Measurements from ENCODE around the gene CNOT6L. TPM values are rescaled to one million over a fixed set of nuclear protein-coding genes. Genes with fewer than 3 reads are reported as not detected.

CNOT6L gene
- total RNA-seq, 1 donor from 2014 or later = 37.4 TPM

DNA sequence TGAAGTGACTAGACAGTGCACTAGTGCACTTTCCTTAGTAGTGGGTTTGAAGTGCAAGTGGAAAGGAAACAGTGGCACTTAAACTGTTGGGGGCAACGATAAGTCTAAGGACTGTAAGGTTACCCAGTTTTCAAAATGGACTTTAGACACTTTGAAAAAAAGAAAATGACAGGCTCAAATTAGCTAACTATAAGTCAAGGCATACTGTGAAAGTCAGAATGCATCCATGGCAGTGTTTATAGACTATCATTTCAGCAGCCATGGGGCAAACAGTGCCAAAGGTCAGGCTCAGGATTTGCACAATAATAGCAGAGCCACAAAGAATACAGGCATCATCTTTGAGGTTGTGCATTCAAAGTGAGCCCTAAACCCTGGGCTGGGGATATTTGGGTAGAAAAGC is 109.1 kb downstream of the CNOT6L start:
- no peak for DNase-seq

DNA sequence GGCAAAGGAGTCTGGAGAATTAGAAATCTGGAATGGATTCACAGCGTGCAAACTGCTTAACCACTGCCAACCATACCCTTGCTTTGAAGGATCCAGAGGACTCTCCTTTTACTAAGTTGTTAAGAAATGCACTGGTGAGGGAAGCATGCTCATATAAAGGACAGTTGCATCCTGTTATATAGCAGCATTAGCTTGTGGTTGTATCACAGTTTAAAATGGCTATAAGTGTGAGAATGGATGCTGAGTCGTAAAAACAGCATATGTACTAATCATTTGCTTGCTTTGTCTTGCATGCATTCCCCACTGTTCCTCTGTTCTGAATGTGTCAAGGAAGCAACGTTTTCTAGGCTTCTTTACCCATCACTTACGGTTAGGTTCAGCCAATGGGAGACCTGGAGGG is 112.5 kb downstream of the CNOT6L start:
- DNase-seq = no peak

DNA sequence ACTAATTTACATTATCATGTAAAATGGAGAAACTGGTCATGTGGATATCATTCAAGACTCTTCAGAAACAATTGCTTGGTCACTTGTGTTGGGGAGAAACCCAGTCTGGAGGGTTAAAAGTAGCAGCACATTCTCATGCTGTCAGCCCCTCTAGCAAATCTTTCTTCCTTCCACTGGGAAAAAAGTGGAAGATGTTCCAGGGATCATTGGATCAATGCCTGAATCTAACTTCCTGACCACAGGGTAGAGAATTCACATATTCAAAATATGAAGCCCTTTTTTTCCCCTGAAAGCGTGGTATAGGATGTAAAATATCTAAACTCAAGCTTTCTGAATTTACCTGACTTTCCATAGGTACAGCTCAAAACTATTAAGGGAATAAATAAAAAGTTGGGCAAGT is 115.5 kb downstream of the CNOT6L start:
- no peak for DNase-seq

DNA sequence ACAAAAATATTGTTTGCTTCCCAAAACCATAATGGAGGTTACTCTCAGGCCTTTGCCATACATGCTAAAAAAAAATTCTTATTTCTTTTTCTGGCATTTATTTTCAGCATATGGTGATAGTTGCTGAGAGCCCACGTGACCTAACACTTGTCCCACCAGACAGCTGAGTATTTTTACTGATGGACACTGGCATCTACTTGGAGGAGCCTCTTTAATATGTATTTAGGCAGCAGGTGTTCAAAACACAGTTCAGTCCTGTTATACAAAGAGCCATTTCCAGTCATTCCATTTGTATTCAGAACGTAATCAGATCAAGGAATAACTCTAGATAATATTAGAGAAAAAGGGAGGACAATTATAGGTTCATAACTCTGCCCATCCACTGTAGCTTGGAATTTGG is 118.0 kb downstream of the CNOT6L start:
- no peak for DNase-seq

DNA sequence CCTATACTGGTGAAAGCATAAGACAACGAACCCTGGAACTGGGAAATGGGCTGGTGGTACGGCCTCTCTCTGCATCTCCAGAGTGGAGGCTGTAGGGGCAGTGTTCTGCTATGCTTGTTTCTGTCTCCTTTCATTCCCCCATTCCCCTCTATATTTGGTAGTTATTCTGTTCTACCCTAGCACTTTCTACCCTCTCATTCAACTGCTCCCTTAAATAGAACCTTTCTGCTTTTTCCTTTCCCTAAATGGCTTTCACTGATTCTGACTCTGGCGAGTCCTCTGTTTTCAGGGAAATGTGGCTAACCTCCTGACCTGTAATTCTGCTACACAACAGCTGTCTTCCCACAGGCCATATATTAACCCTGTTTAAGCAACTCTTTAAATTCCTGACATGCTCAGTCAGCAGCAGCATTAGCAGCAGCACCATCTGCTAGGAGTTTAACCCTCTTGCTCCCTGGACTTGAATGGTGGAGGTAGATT is 119.4 kb downstream of the CNOT6L start:
- peak; percentile 74 for DNase-seq

DNA sequence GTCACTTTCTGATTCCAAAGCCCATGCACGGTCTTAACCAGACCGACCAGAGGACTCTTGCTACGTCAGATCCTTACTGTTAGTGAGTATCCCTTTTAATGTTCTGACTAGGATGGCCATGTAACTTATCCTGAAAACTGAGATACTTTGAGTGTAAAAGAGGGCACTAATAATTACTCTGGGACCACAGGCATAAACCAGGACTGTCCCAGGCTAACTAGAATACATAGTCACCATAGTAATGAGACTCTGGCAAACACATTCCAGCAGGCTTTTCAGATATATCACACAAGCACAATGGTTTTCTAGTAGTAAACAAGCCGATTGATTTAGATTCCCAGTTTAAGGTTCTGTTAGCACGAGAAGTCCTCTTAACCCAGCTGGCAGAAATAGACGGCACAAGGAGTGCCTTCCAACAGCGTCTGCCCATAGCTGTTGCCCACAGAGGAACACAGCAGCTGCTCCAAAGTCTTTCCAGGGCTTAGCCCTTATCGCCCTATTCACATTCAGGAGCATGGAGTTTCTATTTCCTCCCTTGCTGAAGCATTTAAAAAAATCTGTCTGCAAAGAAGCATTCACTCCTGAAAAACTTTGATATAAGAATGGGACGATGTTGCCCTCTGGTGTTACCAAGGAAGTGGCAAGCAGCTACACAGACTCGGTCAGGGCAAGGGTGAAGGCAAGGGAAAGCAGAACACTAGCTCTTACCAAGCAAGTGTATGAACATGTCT is 121.1 kb downstream of the CNOT6L start:
- DNase-seq = peak; percentile 66

DNA sequence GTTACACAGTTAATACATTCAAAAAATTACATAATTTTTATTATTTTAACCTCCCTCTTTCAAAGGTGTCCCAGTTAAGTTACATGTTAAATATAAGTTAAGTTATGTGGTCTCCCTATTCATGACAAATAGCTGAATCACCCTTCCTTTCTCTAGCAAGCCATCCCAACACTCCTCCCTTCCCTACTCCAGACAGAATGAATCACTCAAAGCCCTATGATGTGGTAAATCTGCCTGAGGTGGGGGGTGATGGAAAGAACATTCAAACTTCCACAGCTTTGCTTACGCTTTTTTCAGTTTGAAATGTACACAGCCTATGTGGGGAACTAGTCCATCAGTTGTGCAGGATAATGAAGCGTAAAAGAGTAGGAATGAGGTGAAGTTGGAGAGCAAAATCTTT is 123.4 kb downstream of the CNOT6L start:
- peak; percentile 64 for DNase-seq

DNA sequence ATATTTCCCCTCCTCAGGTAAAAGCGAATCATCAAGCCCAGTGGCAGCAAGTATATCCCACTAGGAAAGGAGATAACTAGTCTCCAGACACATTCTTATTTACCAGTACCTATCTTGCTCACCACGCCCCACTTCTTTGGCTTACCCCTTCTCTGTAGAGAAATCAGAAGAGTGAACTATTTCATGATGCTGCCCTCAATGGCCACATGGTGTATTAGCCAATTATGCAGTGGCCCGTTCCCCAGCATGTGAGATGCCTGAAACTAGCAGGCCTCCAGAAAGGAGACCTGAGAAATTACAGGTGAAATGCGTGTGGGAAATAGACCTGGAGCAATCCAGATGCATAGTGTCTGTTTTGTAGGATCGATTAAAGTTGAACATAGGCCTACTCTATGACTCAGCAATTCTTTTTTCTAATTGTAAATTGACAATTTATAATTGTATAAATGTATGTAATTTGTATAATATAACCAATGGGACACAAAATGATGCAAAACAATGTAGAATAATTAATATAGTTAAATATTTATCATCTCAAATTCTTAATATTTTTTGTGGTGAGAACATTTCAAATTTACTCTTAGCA is 126.2 kb downstream of the CNOT6L start:
- no peak for DNase-seq

DNA sequence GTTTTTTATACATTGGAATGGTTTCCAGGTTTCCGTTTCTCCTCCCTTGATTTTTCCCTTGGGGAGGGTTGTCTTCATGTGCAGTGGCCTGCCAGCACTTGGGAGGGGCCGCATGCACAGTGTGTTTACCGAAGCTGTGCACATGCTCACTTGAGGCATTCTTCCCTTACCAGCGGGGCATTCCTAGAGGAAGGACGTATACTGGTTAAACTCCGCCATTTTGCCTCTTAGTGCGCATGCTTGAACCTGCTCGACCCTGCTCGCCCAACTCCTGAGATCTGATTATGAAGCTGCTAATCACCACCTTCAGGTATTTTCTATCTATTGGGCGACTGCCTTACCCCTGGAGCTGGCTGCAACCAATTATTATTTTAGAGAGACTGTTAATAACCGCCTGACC is 137.4 kb downstream of the CNOT6L start:
- DNase-seq = no peak

DNA sequence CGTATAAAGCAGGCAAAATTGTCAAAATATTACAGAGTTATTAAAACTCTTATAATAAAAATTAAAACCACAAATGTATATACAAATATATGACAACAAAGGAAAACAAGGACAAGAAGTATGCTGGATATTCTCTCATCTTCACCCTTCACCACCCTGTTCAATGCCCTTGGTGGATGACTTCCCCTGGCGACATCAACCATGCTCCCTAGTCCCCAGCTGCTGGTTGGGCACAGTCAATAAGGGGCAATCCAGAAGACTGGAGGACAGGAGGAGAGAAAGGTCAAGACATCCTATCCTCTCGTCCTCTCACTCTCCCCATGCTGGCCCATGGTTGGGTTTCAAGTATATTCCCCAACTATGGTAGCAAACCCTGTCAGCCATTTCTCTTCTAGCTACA is 142.3 kb downstream of the CNOT6L start:
- DNase-seq = no peak

DNA sequence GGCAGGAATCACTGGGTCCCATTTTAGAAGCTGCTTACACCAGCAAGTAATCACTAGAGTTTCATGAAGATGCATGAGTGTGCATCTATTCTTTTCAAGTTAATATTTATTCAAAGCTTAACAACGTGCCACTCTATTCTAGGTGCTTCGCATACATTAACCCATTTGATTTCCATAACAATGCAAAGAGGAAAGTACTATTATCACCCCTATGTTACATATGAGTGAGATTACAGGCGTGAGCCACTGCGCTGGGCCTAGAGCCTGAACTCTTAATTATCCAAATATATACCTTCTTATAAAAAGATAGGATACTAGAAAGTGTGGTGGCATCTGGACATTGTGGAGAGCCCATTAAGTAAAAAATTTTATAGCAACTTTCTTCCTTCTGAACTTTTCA is 148.1 kb downstream of the CNOT6L start:
- no peak for DNase-seq

DNA sequence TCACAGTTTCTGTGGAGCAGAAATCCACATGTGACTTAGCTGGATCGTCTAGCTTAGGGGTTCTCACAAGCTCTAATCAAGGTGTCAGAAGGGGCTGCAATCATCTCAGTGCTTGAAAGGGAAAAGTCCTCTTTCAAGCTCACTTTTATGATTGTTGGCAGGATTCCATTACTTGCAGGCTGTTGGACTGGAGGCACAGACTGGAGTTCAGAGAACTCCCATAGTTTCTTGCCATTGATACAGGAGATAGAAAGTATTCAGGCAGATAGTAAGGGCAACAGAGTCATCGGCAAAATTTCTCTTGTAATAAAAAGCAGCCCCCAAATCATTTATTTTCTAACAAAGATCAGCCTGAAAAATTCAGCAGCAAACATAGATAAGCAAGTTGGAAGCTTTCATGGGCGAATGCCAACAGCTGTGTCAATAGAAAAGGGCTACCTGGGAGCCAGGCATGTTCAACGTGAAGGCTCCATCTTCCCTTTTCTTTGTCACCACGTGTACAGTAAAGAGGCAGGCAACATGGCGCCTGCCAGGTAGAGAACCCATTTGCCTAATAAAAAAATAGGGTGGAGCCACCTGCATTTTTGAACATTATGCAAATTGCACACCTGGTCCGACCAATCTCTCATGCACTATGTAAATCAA is 149.1 kb downstream of the CNOT6L start:
- no peak for DNase-seq

DNA sequence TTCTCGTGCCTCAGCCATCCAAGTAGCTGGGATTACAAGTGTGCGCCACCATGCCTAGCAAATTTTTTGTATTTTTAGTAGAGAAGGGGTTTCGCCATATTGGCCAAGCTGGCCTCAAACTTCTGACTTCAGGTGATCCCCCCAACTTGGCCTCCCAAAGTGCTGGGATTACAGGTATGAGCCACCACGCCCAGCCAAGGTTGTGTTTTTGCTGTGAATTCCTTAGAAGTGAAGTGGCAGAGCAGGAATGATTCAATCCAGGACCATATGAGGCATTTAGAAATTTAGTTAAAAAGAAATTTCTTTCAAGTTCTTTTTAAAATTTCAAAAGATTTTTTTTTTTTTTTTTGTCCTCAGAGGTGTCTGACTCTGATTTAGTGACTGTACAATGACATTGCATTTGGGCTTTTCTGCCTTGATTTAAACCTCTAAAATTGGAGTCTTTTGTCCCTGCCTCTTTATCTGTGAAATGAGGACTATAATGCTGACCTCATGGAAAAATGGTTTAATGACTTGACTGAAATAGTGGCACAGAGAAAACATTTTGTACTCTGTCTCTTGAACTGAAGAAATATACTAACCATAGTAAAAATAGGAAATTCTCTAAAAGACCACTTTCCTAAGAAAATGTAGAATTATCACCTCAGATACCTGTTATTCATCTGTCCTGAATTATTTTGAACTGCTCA is 153.6 kb downstream of the CNOT6L start:
- DNase-seq = no peak

Other genes starting within 250 kb of the CNOT6L start
- gene CXCL13, start 213.5 kb downstream of the CNOT6L start, total RNA-seq = 0.34 TPM in 1 of 2 replicates, not detected in the other
- gene MRPL1, start 43.5 kb upstream of the CNOT6L start, total RNA-seq = 33.2 and 40.5 TPM in 2 replicates
- gene FRAS1, start 238.0 kb upstream of the CNOT6L start, total RNA-seq = 0.85 and 1.7 TPM in 2 replicates

All from dermis blood vessel endothelial cell (primary cell).